ENCODE results near the gene DDIT3.

GRCh38 chr12:57467212-57467874 is 53.0 kb downstream of the DDIT3 start:
- TF ChIP-seq CTCF (conservative IDR thresholded peaks at IDR 0.05) (no peak), EZH2 (IDR thresholded peaks at IDR 0.05; ENCODE audit: low read depth) (no peak)
